OCI-LY1 (cell line): Measurements from ENCODE around the gene PVR.

Experiments
- CTCF ChIP-seq: fragments of 200-600 bp; sonication (generic), shearing (Covaris generic); IDR thresholded peaks from 2 replicates; pipeline ENCODE4 v1.5.1; 2017; ENCODE audit warnings: mild to moderate bottlenecking, antibody characterized with exemption, low read length, moderate library complexity, mixed read lengths
- EZH2 ChIP-seq: fragments of 200-600 bp; sonication (generic), shearing (Covaris generic); IDR thresholded peaks from 2 replicates; pipeline ENCODE4 v1.8.0; 2017; ENCODE audit warnings: borderline replicate concordance, mixed run types, mild to moderate bottlenecking, antibody characterized with exemption, low read length, moderate library complexity, mixed read lengths

GRCh38 chr19:44661904-44662303, 18.2 kb downstream of the PVR start:
- TF ChIP-seq CTCF: no peak
- no peak for TF ChIP-seq EZH2
